ENCODE data around the gene ACP7.

ACP7 gene, protein sequence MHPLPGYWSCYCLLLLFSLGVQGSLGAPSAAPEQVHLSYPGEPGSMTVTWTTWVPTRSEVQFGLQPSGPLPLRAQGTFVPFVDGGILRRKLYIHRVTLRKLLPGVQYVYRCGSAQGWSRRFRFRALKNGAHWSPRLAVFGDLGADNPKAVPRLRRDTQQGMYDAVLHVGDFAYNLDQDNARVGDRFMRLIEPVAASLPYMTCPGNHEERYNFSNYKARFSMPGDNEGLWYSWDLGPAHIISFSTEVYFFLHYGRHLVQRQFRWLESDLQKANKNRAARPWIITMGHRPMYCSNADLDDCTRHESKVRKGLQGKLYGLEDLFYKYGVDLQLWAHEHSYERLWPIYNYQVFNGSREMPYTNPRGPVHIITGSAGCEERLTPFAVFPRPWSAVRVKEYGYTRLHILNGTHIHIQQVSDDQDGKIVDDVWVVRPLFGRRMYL

DNA sequence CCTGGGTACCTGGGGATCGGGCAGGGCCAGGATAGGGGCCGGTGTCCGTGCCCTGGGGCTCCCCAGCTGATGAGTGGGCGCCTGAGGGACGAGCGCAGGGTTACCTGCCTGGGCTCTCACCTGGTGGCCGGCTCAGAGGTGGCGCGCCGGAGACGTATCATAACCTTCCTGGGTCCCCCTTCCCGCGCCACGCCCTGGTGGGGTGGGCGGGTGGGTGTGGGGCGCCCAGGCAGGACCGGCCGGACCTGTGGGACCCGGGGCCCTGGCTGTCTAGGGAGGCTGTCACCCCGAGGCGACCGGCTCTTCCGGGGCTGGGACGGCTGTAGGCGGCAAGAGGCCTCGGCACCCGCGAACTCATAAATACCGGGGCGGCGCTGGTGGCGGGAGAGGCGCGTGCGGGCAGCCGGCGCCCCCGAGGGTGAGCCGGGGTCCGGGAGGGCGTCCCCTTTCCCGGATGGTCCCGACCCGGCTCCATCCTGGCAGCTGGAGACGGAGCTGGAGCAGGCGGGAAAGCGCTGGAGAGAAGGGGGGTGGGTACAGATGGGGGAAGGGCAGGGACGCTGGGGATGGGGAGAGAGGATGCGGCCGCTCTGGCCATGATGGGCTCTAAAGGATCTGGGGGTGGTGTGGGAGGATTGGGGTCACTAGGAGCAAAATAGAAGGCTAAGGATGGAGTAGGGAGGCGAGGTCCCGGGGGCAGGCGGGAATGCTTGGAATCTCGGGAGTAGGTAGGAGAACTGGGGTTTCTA lies at the start of gene ACP7:
Gene ACP7 (plus strand): TSS at position 386 of the 749 bp plus-strand sequence. CDS start 902 bp downstream, outside the sequence.
- no peak within 1 kb of the TSS for H3K9ac ChIP-seq (ENCODE audit: low read depth, low read length)
- H3K9me3 ChIP-seq (ENCODE audit: control insufficient read depth, insufficient read depth, low read length) = no peaks in the 10 kb centered on the region
- H3K36me3 ChIP-seq (ENCODE audit: control insufficient read depth, insufficient read depth, low read length) = peaks cover 4% of the 10 kb centered on the region
- H3K4me3 ChIP-seq (ENCODE audit: low read depth, low read length) = peak within 1 kb of the TSS; percentile 48
- H3K27me3 ChIP-seq (ENCODE audit: control insufficient read depth, insufficient read depth, low read length) = peaks cover 38% of the 10 kb centered on the region
- H3K4me1 ChIP-seq (ENCODE audit: control insufficient read depth, insufficient read depth, low read length) = no peaks in the 10 kb centered on the region

DNA sequence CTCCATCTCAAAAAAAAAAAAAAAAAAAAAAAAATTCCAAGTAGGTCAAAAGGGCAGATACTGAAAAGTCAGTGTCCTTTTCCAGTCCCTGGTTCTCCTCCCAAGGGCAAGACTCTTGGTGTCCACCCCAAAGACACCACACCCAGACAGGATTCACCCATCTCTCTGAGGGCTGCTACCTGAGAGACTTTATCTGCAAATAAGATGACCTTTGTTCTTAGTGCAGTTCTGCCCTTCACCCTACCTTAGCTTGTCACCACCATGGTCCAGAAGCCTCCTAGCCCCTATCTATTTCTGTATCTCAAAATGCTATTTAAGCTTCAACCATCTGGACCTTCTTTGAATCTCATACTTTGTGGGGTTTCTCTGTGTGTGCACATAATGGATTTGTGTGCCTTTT lies 47.6 kb upstream of the ACP7 start:
- Histone ChIP-seq H3K27me3 (ENCODE audit: control insufficient read depth, insufficient read depth, low read length) (no peaks in the 10 kb centered on the region), H3K4me3 (ENCODE audit: low read depth, low read length) (no peak overlapping the region), H3K36me3 (ENCODE audit: control insufficient read depth, insufficient read depth, low read length) (no peaks in the 10 kb centered on the region), H3K4me1 (ENCODE audit: control insufficient read depth, insufficient read depth, low read length) (no peaks in the 10 kb centered on the region), H3K9me3 (ENCODE audit: control insufficient read depth, insufficient read depth, low read length) (no peaks in the 10 kb centered on the region), H3K9ac (ENCODE audit: low read depth, low read length) (no peak overlapping the region)

DNA sequence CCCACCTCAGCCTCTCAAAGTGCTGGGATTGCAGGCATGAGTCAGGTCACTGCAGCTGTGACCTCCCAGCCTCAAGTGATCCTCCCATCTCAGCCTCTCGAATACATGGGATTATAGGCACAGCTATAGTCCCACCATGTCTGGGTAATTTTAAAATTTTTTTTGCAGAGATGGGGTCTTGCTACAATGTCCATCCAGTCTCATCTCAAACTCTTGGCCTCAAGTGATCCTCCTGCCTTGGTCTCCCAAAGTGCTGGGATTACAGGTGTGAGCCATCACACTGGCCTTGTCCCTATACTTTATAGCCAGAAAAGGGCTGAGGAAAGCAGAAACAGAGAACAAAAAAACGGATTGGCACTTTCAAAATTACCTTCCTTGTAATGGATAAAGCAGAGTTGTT lies 47.0 kb upstream of the ACP7 start:
- H3K4me1 ChIP-seq (ENCODE audit: control insufficient read depth, insufficient read depth, low read length) = no peaks in the 10 kb centered on the region
- H3K27me3 ChIP-seq (ENCODE audit: control insufficient read depth, insufficient read depth, low read length) = no peaks in the 10 kb centered on the region
- no peaks in the 10 kb centered on the region for H3K9me3 ChIP-seq (ENCODE audit: control insufficient read depth, insufficient read depth, low read length)

DNA sequence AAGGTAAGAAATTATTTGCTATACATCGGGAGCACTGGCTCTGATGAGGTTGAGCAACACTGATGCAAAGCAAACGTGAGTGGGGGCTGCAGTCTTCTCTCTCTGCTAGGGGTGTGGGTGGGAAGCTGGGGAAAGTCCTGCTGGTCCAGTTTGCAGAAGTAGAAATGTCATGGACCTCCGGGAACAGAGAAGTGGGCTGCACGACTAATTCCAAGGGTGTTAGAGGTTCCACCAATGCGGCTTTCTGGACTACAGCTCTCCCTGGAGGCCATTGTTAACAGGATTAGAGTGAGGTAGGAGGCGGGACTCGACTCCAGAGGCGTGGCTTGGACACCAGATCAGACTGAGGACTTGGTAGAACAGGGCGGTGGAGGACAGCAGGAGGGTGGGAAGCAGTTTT lies 46.1 kb upstream of the ACP7 start:
- H3K9ac ChIP-seq (ENCODE audit: low read depth, low read length) = no peak overlapping the region

More for the DNA sequence above, 47.0 kb upstream of the ACP7 start:
- Histone ChIP-seq H3K9ac (ENCODE audit: low read depth, low read length) (no peak overlapping the region), H3K36me3 (ENCODE audit: control insufficient read depth, insufficient read depth, low read length) (no peaks in the 10 kb centered on the region), H3K4me3 (ENCODE audit: low read depth, low read length) (no peak overlapping the region)

DNA sequence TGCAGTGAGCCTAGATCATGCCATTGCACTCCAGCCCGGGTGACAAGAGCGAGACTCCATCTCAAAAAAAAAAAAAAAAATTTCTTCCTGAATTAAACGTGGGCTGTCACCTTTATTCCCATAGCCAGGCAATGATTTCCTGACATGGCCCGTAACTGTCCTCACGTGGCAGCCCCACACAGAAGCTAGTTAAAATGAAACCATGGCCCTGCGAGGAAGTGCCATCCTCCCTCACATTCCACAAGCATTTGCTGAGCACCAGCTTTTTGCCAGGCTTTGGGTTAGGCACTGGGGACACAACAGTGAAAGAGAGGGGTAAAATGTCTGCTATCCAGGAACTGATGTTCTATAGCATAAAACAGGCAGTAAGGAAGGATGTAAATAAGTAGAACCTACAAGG lies 38.7 kb upstream of the ACP7 start:
- Histone ChIP-seq H3K36me3 (ENCODE audit: control insufficient read depth, insufficient read depth, low read length) (no peaks in the 10 kb centered on the region), H3K9ac (ENCODE audit: low read depth, low read length) (no peak overlapping the region), H3K27me3 (ENCODE audit: control insufficient read depth, insufficient read depth, low read length) (no peaks in the 10 kb centered on the region), H3K4me1 (ENCODE audit: control insufficient read depth, insufficient read depth, low read length) (no peaks in the 10 kb centered on the region), H3K4me3 (ENCODE audit: low read depth, low read length) (no peak overlapping the region), H3K9me3 (ENCODE audit: control insufficient read depth, insufficient read depth, low read length) (peaks cover 9% of the 10 kb centered on the region)

More for the DNA sequence above, 46.1 kb upstream of the ACP7 start:
- no peak overlapping the region for H3K4me3 ChIP-seq (ENCODE audit: low read depth, low read length)
- H3K4me1 ChIP-seq (ENCODE audit: control insufficient read depth, insufficient read depth, low read length) = no peaks in the 10 kb centered on the region
- no peaks in the 10 kb centered on the region for H3K36me3 ChIP-seq (ENCODE audit: control insufficient read depth, insufficient read depth, low read length)
- no peaks in the 10 kb centered on the region for H3K9me3 ChIP-seq (ENCODE audit: control insufficient read depth, insufficient read depth, low read length)
- no peaks in the 10 kb centered on the region for H3K27me3 ChIP-seq (ENCODE audit: control insufficient read depth, insufficient read depth, low read length)

DNA sequence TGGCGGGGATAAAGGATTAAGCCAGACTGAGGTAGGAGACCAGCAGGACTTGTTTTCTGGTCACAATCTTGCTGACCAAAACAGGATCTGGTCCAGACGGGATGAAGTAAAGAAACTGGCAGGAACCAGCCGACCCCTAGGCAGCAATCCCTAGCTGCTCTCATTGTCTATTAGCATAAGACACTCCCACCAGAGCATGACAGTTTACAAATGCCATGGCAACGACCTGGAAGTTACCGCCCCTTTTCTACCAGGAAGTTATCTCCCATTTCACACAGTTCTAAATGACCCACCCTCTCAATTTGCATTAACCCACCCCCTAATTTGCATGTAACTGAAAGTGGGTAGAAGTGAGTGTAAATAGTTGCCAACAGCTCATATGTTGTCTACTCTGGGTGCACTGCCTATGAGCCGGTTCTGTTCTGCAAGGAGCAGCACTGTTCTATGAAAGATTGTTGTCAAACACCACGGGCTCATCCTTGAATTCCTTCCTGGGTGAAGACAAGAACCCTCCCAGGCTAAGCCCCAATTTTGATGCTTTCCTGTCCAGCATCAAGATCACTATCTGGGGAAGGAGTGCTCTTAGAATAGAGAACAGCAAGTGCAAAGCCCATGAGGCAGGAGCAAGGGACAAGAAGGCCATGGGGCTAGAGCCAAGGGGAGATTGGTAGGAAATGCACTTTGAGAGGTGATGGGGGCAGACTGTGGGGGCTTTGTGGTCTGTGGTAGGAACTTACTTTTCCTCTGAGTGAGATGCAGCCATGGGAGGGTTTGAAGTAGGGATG lies 37.9 kb upstream of the ACP7 start:
- Histone ChIP-seq H3K4me1 (ENCODE audit: control insufficient read depth, insufficient read depth, low read length) (no peaks in the 10 kb centered on the region), H3K9ac (ENCODE audit: low read depth, low read length) (no peak overlapping the region)

DNA sequence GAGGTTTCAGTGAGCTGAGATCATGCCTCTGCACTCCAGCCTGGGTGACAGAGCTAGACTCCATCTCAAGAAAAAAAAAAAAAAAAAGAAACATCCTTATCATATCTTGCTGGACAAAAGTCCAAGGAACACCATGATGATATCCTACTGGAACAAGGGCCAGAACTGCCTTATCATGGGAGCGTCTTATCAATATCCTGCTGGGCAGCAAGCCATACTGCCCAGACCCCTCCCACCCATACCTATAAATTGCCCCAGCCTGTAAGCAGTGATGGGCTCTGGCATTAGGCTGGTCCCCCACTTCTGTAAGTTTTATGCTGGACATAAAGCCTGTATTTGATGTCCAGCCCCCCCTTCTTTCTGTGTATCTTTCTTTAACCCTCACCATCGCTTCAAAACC lies 37.1 kb upstream of the ACP7 start:
- no peak overlapping the region for H3K9ac ChIP-seq (ENCODE audit: low read depth, low read length)
- H3K4me1 ChIP-seq (ENCODE audit: control insufficient read depth, insufficient read depth, low read length) = no peaks in the 10 kb centered on the region
- H3K9me3 ChIP-seq (ENCODE audit: control insufficient read depth, insufficient read depth, low read length) = peaks cover 9% of the 10 kb centered on the region
- H3K4me3 ChIP-seq (ENCODE audit: low read depth, low read length) = no peak overlapping the region
- no peaks in the 10 kb centered on the region for H3K27me3 ChIP-seq (ENCODE audit: control insufficient read depth, insufficient read depth, low read length)
- no peaks in the 10 kb centered on the region for H3K36me3 ChIP-seq (ENCODE audit: control insufficient read depth, insufficient read depth, low read length)

More for the DNA sequence above, 37.9 kb upstream of the ACP7 start:
- H3K36me3 ChIP-seq (ENCODE audit: control insufficient read depth, insufficient read depth, low read length) = no peaks in the 10 kb centered on the region
- no peak overlapping the region for H3K4me3 ChIP-seq (ENCODE audit: low read depth, low read length)
- H3K9me3 ChIP-seq (ENCODE audit: control insufficient read depth, insufficient read depth, low read length) = peaks cover 9% of the 10 kb centered on the region
- H3K27me3 ChIP-seq (ENCODE audit: control insufficient read depth, insufficient read depth, low read length) = no peaks in the 10 kb centered on the region

DNA sequence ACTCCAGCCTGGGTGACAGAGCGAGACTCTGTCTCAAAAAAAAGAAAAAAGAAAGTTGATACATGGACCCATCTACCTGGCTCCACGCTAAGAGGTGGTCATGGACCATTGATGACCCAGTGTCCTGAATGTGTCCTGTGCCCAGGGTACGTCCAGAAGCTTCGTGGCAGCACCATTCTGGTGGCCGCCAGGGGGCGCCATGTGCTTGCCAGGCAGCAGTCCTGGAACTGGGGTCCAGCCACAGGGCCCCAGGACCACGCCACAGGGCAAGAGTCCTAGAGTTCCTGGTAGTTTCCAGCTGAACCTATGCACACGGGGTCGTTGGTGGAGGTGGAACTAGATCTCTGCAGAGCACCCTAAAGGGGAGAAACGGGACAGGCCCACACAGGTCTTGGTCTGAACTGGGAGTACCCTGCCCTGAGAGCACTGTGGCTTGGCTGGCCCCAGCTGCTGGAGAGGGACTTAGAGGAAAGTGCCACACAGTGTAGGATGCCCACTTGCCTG lies 31.9 kb upstream of the ACP7 start:
- Histone ChIP-seq H3K9me3 (ENCODE audit: control insufficient read depth, insufficient read depth, low read length) (no peaks in the 10 kb centered on the region), H3K9ac (ENCODE audit: low read depth, low read length) (no peak overlapping the region), H3K27me3 (ENCODE audit: control insufficient read depth, insufficient read depth, low read length) (no peaks in the 10 kb centered on the region), H3K4me3 (ENCODE audit: low read depth, low read length) (no peak overlapping the region), H3K36me3 (ENCODE audit: control insufficient read depth, insufficient read depth, low read length) (no peaks in the 10 kb centered on the region), H3K4me1 (ENCODE audit: control insufficient read depth, insufficient read depth, low read length) (no peaks in the 10 kb centered on the region)

DNA sequence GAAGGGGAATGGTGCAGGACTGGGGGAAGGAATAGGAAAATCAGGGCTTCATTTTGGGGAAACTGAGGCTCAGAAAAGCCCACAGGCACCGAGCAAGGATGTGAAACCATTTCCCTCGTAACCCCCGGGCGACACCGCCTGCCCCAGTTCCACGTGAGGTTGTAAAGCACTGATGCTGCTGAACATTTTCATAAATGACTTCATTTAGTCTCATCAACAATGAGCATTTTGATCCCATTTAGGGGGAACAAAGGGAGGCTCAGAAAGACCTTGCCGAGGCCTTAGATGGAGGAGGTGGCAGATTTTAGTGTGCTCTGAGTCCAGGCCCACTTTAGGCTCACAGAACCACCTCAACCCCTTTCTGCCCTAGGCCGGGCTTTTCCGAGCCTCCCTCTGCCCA lies 31.3 kb upstream of the ACP7 start:
- H3K4me3 ChIP-seq (ENCODE audit: low read depth, low read length) = no peak overlapping the region
- no peak overlapping the region for H3K9ac ChIP-seq (ENCODE audit: low read depth, low read length)
- no peaks in the 10 kb centered on the region for H3K4me1 ChIP-seq (ENCODE audit: control insufficient read depth, insufficient read depth, low read length)
- H3K27me3 ChIP-seq (ENCODE audit: control insufficient read depth, insufficient read depth, low read length) = no peaks in the 10 kb centered on the region
- no peaks in the 10 kb centered on the region for H3K9me3 ChIP-seq (ENCODE audit: control insufficient read depth, insufficient read depth, low read length)
- no peaks in the 10 kb centered on the region for H3K36me3 ChIP-seq (ENCODE audit: control insufficient read depth, insufficient read depth, low read length)

DNA sequence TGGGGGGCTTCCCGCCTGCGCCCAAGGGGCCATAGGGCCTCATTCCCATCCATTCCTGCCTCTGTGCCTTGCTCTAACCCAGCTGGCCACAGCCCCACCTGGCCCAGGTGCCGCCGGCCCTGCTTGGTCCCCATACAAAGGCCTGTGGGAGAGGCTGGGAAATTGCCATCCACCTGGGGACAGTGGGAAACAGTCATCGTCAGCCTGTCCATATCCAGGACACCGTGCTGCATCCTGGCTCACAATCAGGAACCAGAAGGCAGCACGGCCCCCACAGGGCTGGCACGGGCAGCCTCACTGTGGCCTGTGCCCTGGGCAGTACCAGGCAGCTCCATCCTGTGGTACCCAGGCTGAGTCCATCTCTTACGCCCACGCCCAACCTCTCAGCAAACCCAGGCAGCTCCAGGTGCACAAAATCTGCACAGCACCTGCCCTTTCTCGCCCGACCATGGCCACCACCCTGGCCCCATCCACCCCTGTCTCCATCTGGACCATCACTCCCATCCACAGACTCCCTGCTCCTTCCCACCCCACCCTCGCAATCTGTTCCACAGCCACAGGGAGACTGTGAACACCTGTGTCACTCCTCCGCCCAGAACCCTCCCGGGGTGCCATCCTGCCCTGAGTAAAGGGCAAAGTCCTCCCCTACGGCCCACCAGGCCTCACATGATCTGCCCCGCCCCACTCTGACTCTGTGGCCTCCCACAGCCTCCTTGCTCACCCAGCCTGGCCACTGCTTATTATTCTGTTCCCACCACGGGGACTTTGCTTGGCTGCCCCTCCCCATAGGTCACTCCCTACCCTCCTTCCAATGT lies 30.7 kb upstream of the ACP7 start:
- Histone ChIP-seq H3K9ac (ENCODE audit: low read depth, low read length) (no peak overlapping the region), H3K4me3 (ENCODE audit: low read depth, low read length) (no peak overlapping the region), H3K9me3 (ENCODE audit: control insufficient read depth, insufficient read depth, low read length) (no peaks in the 10 kb centered on the region), H3K27me3 (ENCODE audit: control insufficient read depth, insufficient read depth, low read length) (no peaks in the 10 kb centered on the region), H3K36me3 (ENCODE audit: control insufficient read depth, insufficient read depth, low read length) (no peaks in the 10 kb centered on the region), H3K4me1 (ENCODE audit: control insufficient read depth, insufficient read depth, low read length) (no peaks in the 10 kb centered on the region)

DNA sequence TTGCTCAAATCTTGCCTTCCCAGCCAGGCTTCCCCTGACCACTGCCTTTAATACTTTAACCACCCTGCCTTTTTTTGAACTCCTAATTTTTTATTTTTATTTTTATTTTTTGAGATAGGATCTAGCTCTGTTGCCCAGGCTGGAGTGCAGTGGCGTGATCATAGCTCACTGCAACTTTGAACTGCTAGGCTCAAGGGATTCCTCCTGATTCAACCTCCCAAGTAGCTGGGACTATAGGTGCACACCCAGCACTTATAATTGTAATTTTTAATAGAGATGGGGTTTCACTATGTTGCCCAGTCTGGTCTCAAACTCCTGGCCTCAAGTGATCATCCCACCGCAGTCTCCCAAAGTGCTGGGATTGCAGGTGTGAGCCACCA lies 30.1 kb upstream of the ACP7 start:
- no peak overlapping the region for H3K4me3 ChIP-seq (ENCODE audit: low read depth, low read length)
- no peaks in the 10 kb centered on the region for H3K4me1 ChIP-seq (ENCODE audit: control insufficient read depth, insufficient read depth, low read length)
- H3K27me3 ChIP-seq (ENCODE audit: control insufficient read depth, insufficient read depth, low read length) = no peaks in the 10 kb centered on the region

More for the DNA sequence above, 30.1 kb upstream of the ACP7 start:
- Histone ChIP-seq H3K9me3 (ENCODE audit: control insufficient read depth, insufficient read depth, low read length) (no peaks in the 10 kb centered on the region), H3K9ac (ENCODE audit: low read depth, low read length) (no peak overlapping the region), H3K36me3 (ENCODE audit: control insufficient read depth, insufficient read depth, low read length) (no peaks in the 10 kb centered on the region)

Measured in iPS-15b (cell line).